MM.1S (cell line): ENCODE measurements around the gene NRXN3.

Experiments used
- DNase-seq: peaks from one replicate; pipeline ENCODE4 v3.0.0-alpha.2; 2015
- H2AFZ ChIP-seq: fragments of 300-600 bp; sonication (generic); 2 replicates; pipeline ENCODE4 v1.6.0; 2016; ENCODE audit warnings: antibody characterized with exemption, low read length
- H3F3A ChIP-seq: fragments of 300-600 bp; sonication (generic); 2 replicates; pipeline ENCODE4 v1.6.1; 2016; ENCODE audit warnings: mild to moderate bottlenecking, antibody characterized with exemption, low read length, moderate library complexity, mixed read lengths; ENCODE audit not compliant: insufficient read depth
- H3K27ac ChIP-seq: fragments of 300-600 bp; sonication (generic); 2 replicates; pipeline ENCODE4 v1.5.1; 2016; ENCODE audit warnings: mild to moderate bottlenecking, low read length
- H3K27me3 ChIP-seq: fragments of 300-600 bp; sonication (generic); replicated peaks from 2 replicates; pipeline ENCODE4 v1.6.0; 2016; ENCODE audit warnings: low read length; ENCODE audit not compliant: insufficient read depth
- H3K36me3 ChIP-seq: fragments of 300-600 bp; sonication (generic); replicated peaks from 2 replicates; pipeline ENCODE4 v1.6.1; 2016; ENCODE audit warnings: mild to moderate bottlenecking, low read length, mixed read lengths; ENCODE audit not compliant: insufficient read depth
- H3K4me1 ChIP-seq: fragments of 300-600 bp; sonication (generic); 2 replicates; pipeline ENCODE4 v1.6.1; 2016; ENCODE audit warnings: low read length, mixed read lengths
- H3K4me2 ChIP-seq: fragments of 300-600 bp; sonication (generic); 2 replicates; pipeline ENCODE4 v1.6.0; 2016; ENCODE audit warnings: low read depth, low read length
- H3K4me3 ChIP-seq: fragments of 300-600 bp; sonication (generic); 2 replicates; pipeline ENCODE4 v1.5.1; 2016; ENCODE audit warnings: low read length, mixed read lengths
- H3K79me2 ChIP-seq: fragments of 300-600 bp; sonication (generic); 2 replicates; pipeline ENCODE4 v1.6.1; 2016; ENCODE audit warnings: mixed run types, low read length, mixed read lengths
- H3K9ac ChIP-seq: fragments of 300-600 bp; sonication (generic); 2 replicates; pipeline ENCODE4 v1.6.1; 2016; ENCODE audit warnings: low read length, mixed read lengths
- H3K9me2 ChIP-seq: fragments of 300-600 bp; sonication (generic); replicated peaks from 2 replicates; pipeline ENCODE4 v1.6.1; 2016; ENCODE audit warnings: mild to moderate bottlenecking, low read length, mixed read lengths; ENCODE audit not compliant: insufficient read depth
- H3K9me3 ChIP-seq: fragments of 300-600 bp; sonication (generic); replicated peaks from 2 replicates; pipeline ENCODE4 v1.6.1; 2016; ENCODE audit warnings: mild to moderate bottlenecking, low read length, mixed read lengths; ENCODE audit not compliant: insufficient read depth
- H4K20me1 ChIP-seq: fragments of 300-600 bp; sonication (generic); 2 replicates; pipeline ENCODE4 v1.6.1; 2016; ENCODE audit warnings: mild to moderate bottlenecking, low read length, moderate library complexity, mixed read lengths; ENCODE audit not compliant: insufficient read depth
- EZH2 ChIP-seq: fragments of 300-600 bp; sonication (generic); optimal IDR thresholded peaks from 2 replicates; pipeline ENCODE3; 2017; ENCODE audit warnings: low read depth, mild to moderate bottlenecking, antibody characterized with exemption, low read length, mixed read lengths
- EZH2phosphoT487 ChIP-seq: fragments of 300-600 bp; sonication (generic); IDR thresholded peaks from 2 replicates; pipeline ENCODE4 v1.6.1; 2018; ENCODE audit warnings: antibody characterized with exemption, low read length
- TF ChIP-seq, protein P1 (sequence below): fragments of 300-600 bp; sonication (generic); IDR thresholded peaks from 2 replicates; pipeline ENCODE4 v1.5.1; 2016; ENCODE audit warnings: antibody characterized with exemption, low read length, mixed read lengths

NRXN3 gene

GRCh38 chr14:79570648-79571047 is 1400.5 kb downstream of the NRXN3 start:
- Histone ChIP-seq H3K9me2 (no peaks in the 10 kb centered on the region), H2AFZ (no peak overlapping the region), H3K79me2 (no peaks in the 10 kb centered on the region), H3F3A (no peaks in the 10 kb centered on the region), H3K9ac (no peak overlapping the region), H4K20me1 (no peaks in the 10 kb centered on the region), H3K4me2 (no peak overlapping the region), H3K9me3 (no peaks in the 10 kb centered on the region), H3K36me3 (no peaks in the 10 kb centered on the region), H3K4me1 (no peaks in the 10 kb centered on the region), H3K27me3 (no peaks in the 10 kb centered on the region), H3K27ac (no peak overlapping the region), H3K4me3 (no peak overlapping the region)
- no peak for DNase-seq
- TF ChIP-seq, protein P1, sequence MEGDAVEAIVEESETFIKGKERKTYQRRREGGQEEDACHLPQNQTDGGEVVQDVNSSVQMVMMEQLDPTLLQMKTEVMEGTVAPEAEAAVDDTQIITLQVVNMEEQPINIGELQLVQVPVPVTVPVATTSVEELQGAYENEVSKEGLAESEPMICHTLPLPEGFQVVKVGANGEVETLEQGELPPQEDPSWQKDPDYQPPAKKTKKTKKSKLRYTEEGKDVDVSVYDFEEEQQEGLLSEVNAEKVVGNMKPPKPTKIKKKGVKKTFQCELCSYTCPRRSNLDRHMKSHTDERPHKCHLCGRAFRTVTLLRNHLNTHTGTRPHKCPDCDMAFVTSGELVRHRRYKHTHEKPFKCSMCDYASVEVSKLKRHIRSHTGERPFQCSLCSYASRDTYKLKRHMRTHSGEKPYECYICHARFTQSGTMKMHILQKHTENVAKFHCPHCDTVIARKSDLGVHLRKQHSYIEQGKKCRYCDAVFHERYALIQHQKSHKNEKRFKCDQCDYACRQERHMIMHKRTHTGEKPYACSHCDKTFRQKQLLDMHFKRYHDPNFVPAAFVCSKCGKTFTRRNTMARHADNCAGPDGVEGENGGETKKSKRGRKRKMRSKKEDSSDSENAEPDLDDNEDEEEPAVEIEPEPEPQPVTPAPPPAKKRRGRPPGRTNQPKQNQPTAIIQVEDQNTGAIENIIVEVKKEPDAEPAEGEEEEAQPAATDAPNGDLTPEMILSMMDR = no peak
- TF ChIP-seq EZH2phosphoT487 (no peak), EZH2 (no peak)

- DNase-seq = no peak
- Histone ChIP-seq H3K4me1 (no peaks in the 10 kb centered on the region), H3F3A (no peaks in the 10 kb centered on the region), H4K20me1 (no peaks in the 10 kb centered on the region), H3K27me3 (no peaks in the 10 kb centered on the region), H3K9ac (no peak overlapping the region), H3K9me2 (no peaks in the 10 kb centered on the region), H3K9me3 (no peaks in the 10 kb centered on the region), H3K27ac (no peak overlapping the region), H3K4me2 (no peak overlapping the region), H2AFZ (no peak overlapping the region), H3K4me3 (no peak overlapping the region), H3K36me3 (no peaks in the 10 kb centered on the region), H3K79me2 (no peaks in the 10 kb centered on the region)
- TF ChIP-seq EZH2 (no peak), EZH2phosphoT487 (no peak)
- TF ChIP-seq, protein P1 = no peak
These were observed 1401.2 kb downstream of the NRXN3 start for GRCh38 chr14:79571366-79571765.

DNA sequence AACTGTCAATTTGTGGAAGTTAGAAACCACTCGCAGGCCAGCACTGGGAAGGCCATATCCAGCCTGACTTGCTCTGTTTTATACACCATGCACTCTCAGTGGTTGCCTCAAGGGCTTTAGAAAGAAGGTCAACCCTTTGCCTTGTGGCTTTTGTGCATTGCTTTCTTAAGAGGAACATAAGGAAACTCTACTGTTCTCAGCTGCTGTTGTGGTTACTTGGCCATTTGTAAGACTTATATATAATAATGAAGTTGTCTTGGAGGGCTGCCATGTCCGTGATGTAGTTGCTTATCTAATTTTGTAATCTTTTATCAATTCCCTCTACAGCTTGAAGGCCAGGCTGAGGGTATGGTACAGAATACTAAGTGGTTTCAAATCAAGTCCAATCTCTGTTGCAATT is 1403.3 kb downstream of the NRXN3 start:
- H2AFZ ChIP-seq = no peak overlapping the region
- no peaks in the 10 kb centered on the region for H3K36me3 ChIP-seq
- no peak for TF ChIP-seq EZH2
- no peak for TF ChIP-seq EZH2phosphoT487
- TF ChIP-seq, protein P1 = no peak

More for the DNA sequence above, 1403.3 kb downstream of the NRXN3 start:
- no peaks in the 10 kb centered on the region for H3K79me2 ChIP-seq
- H3K27ac ChIP-seq = no peak overlapping the region
- no peaks in the 10 kb centered on the region for H3F3A ChIP-seq
- no peaks in the 10 kb centered on the region for H4K20me1 ChIP-seq
- DNase-seq = no peak
- no peaks in the 10 kb centered on the region for H3K27me3 ChIP-seq
- H3K9ac ChIP-seq = no peak overlapping the region
- no peak overlapping the region for H3K4me2 ChIP-seq
- no peaks in the 10 kb centered on the region for H3K9me2 ChIP-seq
- no peaks in the 10 kb centered on the region for H3K4me1 ChIP-seq
- no peaks in the 10 kb centered on the region for H3K9me3 ChIP-seq
- H3K4me3 ChIP-seq = no peak overlapping the region
